ENCODE data around the gene INCA1.
A peak's percentile ranks its signal among the peaks of the same experiment; 100 is the strongest.

Gene INCA1

DNA sequence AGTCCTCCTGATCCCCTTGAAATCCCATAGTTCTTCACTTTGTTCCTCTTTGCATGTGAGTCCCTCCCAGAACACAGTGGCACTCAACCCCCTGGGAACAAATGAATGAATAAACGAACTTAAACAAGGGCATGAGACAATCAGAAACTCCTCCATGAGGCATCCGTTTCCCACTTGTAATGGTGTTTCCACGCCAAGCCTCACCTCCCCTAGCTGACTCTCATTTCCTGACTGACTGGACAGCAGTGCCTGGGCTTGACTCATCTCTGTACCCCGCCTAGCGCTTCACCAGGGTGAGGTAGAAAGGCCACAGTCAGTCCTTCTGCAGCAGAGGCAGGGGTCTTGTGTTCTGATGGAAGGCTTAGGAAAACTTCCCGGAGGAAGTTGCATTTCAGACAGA, 14.6 kb upstream of the INCA1 start:
- TF ChIP-seq, protein P1, sequence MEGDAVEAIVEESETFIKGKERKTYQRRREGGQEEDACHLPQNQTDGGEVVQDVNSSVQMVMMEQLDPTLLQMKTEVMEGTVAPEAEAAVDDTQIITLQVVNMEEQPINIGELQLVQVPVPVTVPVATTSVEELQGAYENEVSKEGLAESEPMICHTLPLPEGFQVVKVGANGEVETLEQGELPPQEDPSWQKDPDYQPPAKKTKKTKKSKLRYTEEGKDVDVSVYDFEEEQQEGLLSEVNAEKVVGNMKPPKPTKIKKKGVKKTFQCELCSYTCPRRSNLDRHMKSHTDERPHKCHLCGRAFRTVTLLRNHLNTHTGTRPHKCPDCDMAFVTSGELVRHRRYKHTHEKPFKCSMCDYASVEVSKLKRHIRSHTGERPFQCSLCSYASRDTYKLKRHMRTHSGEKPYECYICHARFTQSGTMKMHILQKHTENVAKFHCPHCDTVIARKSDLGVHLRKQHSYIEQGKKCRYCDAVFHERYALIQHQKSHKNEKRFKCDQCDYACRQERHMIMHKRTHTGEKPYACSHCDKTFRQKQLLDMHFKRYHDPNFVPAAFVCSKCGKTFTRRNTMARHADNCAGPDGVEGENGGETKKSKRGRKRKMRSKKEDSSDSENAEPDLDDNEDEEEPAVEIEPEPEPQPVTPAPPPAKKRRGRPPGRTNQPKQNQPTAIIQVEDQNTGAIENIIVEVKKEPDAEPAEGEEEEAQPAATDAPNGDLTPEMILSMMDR (IDR thresholded peaks at IDR 0.05) = no peak
- peak; percentile 61 for DNase-seq (ENCODE audit: low spot score)
- H3K4me3 ChIP-seq = no peak overlapping the region
- H3K27ac ChIP-seq = no peak overlapping the region

DNA sequence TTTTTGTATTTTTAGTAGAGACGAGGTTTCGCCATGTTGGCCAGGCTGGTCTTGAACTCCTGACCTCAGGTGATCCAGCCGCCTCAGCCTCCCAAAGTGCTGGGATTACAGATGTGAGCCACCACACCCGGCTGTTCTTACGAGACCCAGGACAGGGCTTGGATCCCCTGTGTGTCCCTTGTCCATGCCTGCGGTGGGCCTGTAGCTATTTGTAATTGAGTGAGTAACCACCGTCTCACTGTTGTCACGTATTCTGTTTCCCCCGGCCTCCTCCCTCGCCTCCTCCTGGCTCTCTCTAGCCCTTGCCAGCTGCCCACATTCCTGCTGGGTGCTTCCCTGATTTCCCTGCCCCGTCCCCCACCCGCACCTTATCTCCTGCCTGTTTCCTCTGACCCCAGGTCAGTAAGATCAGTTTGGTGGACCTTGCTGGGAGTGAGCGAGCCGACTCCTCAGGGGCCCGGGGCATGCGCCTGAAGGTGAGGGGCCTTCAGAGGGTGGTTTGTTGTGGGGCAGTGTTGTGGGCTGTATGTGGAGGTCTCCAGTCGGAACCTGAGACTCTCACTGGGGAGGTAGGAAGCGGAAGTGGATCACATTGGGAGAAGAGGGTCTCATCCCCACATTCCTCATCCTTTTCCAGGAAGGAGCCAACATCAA, 6.0 kb upstream of the INCA1 start:
- H3K27ac ChIP-seq = no peak overlapping the region
- no peak for DNase-seq (ENCODE audit: low spot score)
- no peak overlapping the region for H3K4me3 ChIP-seq
- TF ChIP-seq, protein P1 (IDR thresholded peaks at IDR 0.05) = no peak

DNA sequence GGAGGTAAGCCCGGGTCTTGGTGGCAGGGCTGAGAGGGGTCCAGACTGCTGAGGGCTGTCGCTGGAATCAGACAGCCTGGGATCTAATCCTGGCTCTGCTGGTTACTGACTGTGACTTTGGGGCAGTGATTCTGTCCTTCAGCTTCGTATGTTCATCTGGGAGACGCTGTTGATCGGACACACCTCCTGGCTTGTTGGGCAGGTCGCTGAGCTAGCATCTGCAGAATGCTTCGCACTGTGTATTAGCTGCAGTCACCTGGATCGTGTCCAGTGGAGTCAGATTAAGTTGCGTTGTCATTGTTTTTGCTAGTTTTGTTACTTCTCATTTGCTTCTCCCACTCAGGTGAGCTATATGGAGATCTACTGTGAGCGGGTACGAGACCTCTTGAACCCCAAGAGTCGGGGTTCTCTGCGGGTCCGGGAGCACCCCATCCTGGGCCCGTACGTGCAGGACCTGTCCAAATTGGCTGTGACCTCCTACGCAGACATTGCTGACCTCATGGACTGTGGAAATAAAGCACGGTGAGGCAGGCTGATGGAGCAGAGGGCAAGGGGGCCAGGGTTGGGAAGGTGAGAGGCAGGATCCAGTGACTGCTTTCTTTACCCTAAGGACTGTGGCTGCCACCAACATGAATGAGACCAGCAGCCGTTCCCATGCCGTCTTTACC, 4.9 kb upstream of the INCA1 start:
- TF ChIP-seq, protein P1 (IDR thresholded peaks at IDR 0.05) = no peak
- no peak overlapping the region for H3K4me3 ChIP-seq
- DNase-seq (ENCODE audit: low spot score) = no peak
- no peak overlapping the region for H3K27ac ChIP-seq

DNA sequence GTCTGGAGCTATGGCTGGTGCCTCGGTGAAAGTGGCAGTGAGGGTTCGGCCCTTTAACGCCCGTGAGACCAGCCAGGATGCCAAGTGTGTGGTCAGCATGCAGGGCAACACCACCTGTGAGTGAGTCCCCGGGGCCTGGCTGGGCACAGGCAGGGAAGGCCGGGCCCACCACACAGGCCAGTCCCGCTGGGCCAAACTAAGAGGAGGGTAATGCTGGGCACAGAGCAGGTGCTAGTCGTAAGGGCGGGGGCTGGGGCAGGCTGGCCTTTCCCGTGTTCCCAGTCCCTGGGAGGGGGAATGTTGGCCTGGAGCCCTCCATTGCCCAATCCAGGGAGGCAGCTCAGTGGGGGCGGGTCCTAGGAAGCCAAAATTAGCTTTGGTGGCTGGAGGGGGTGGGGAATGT, 2.9 kb upstream of the INCA1 start:
- Histone ChIP-seq H3K4me3 (peak overlapping the region; percentile 99), H3K27ac (peak overlapping the region; percentile 83 to 90)
- DNase-seq (ENCODE audit: low spot score) = peak; percentile 91
- TF ChIP-seq, protein P1 (IDR thresholded peaks at IDR 0.05) = no peak

DNA sequence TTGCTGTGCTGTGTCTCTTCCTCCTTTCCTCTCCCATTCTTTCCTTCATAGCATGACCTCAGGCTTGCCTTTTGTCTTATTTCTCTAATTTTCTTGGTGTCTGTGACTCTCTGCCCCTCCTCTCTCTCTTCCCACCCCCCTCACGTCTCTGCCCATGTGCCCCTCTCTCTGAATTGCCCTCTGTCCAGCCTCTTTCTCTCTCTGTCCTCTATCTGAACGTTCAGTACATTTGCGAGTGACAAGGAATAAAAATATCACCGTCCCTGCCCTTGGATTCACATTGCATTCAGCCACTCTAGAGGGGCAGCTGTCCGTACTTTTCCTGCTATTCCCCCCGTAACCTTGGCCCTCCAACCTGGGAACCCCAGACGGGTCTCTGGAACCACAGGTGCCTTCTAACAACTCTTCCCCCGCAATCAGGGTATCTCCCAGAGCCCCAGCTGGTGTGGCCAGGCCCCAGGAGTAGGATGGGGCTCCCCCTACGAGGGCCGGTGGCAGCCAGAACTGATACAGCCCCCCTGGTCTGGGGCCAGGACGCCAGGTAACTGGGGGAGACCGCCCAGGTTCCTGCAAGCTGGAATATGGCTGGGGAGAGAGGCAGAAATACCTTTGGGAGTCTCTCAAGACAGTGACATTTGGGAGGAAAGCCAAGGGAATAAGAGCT, 2.2 kb upstream of the INCA1 start:
- DNase-seq (ENCODE audit: low spot score) = peak; percentile 54
- Histone ChIP-seq H3K4me3 (peak overlapping the region; percentile 99), H3K27ac (peak overlapping the region; percentile 83 to 90)
- TF ChIP-seq, protein P1 (IDR thresholded peaks at IDR 0.05) = no peak

DNA sequence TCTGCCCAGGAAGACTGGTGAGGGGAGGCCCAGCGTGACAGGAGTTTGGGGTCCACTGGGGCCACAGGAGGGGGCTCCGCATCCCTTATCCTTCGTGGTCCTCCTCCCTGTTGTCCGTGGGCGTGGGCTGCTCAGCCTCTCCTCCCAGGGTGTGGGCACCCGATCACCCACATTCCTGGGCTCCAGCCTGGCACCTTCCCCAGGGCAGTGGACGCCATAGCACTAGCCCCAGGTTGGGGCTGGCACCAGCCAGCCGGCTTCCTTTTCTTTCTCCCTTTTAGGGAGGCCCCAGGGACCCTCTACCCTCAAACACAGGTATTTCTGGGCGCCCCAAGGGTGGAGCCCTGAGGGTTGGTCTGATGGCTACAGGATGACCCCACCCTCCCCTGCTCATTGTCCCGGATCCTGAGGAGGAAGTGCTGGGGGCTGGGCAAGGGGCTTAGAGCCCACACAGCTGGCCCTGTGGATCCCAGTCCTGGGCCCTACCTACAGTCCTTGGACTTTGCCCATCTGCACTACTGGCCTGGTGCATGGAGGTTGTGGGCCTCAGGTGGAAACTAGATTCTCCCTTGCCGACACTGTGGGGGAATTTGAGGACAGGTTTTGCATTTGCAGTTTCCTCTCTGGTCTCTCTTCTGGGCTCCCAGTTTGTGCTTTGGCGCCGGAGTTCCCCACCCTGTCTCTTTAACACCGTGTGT, 1.6 kb upstream of the INCA1 start:
- Histone ChIP-seq H3K4me3 (peak overlapping the region; percentile 99), H3K27ac (peak overlapping the region; percentile 90 to 95)
- TF ChIP-seq, protein P1 (IDR thresholded peaks at IDR 0.05) = no peak
- peak; percentile 72 for DNase-seq (ENCODE audit: low spot score)
